ENCODE data around the gene AP2A2. TPM values are rescaled to one million over a fixed set of nuclear protein-coding genes. Genes with fewer than 3 reads are reported as not detected.

The AP2A2 gene
- total and polyA plus RNA-seq, 11 donors: 20.4 to 71.4 (median 36.5) TPM

GRCh38 chr11:942823-943222, 17.2 kb downstream of the AP2A2 start:
- DNase-seq: peak in 1 of 5 donors; percentile 29
- Histone ChIP-seq H3K27me3 (no peaks in the 10 kb centered on the region), H3K9me3 (no peaks in the 10 kb centered on the region), H3K27ac (no peak overlapping the region), H3K4me1 (peaks cover 0 to 49% (median 22%) of the 10 kb centered on the region in 12 donors), H3K4me3 (no peak overlapping the region), H3K36me3 (peaks cover 0 to 40% (median 18%) of the 10 kb centered on the region in 9 donors)
- TF ChIP-seq POLR2A (IDR thresholded peaks at IDR 0.05): no peak
- no peak for TF ChIP-seq CTCF (IDR thresholded peaks at IDR 0.05)
- peak in 2 of 4 donors; percentile 33 to 61 for ATAC-seq
- intact Hi-C loops (cut with DNase I): no loop called here
- 78 to 84% (median 80%) methylated on average over 9 of the region's 9 CpGs for WGBS, 4 donors

- peak in 1 of 4 donors; percentile 33 for ATAC-seq
- Histone ChIP-seq H3K4me3 (no peak overlapping the region), H3K27ac (no peak overlapping the region), H3K27me3 (no peaks in the 10 kb centered on the region), H3K4me1 (peaks cover 0 to 31% (median 21%) of the 10 kb centered on the region in 12 donors), H3K9me3 (peaks cover 0 to 15% (median 8%) of the 10 kb centered on the region in 12 donors), H3K36me3 (peaks cover 0 to 53% (median 16%) of the 10 kb centered on the region in 9 donors)
- intact Hi-C loops (cut with DNase I): no loop called here
- 78 to 85% (median 80%) methylated on average over 13 of the region's 13 CpGs for WGBS, 4 donors
- TF ChIP-seq CTCF (IDR thresholded peaks at IDR 0.05) (no peak), POLR2A (IDR thresholded peaks at IDR 0.05) (no peak)
- DNase-seq: peak in 1 of 5 donors; percentile 27
Observed at GRCh38 chr11:944711-945470, 19.2 kb downstream of the AP2A2 start.

GRCh38 chr11:945986-946385, 20.3 kb downstream of the AP2A2 start:
- H3K27ac ChIP-seq: no peak overlapping the region
- 76 to 81% (median 78%) methylated on average over 9 of the region's 9 CpGs for WGBS, 4 donors
- DNase-seq (peak in 1 of 5 donors; percentile 28), ATAC-seq (no peak)
- H3K4me1 ChIP-seq: peaks cover 0 to 21% (median 14%) of the 10 kb centered on the region in 12 donors
- no peak for TF ChIP-seq POLR2A (IDR thresholded peaks at IDR 0.05)
- no peak for TF ChIP-seq CTCF (IDR thresholded peaks at IDR 0.05)
- no peak overlapping the region for H3K4me3 ChIP-seq
- H3K9me3 ChIP-seq: peaks cover 0 to 17% (median 8%) of the 10 kb centered on the region in 12 donors
- intact Hi-C loops (cut with DNase I): no loop called here
- peaks cover 0 to 53% (median 16%) of the 10 kb centered on the region in 9 donors for H3K36me3 ChIP-seq
- H3K27me3 ChIP-seq: no peaks in the 10 kb centered on the region

GRCh38 chr11:947744-948143, 22.1 kb downstream of the AP2A2 start:
- intact Hi-C loops (cut with DNase I): no loop called here
- DNase-seq: no peak
- Histone ChIP-seq H3K4me1 (peaks cover 0 to 13% (median 4%) of the 10 kb centered on the region in 12 donors), H3K36me3 (peaks cover 0 to 57% (median 16%) of the 10 kb centered on the region in 9 donors), H3K27me3 (no peaks in the 10 kb centered on the region), H3K4me3 (no peak overlapping the region), H3K9me3 (peaks cover 0 to 17% (median 8%) of the 10 kb centered on the region in 12 donors), H3K27ac (no peak overlapping the region)
- 95 to 99% (median 97%) methylated on average over 4 of the region's 4 CpGs for WGBS, 4 donors
- TF ChIP-seq CTCF (IDR thresholded peaks at IDR 0.05) (no peak), POLR2A (IDR thresholded peaks at IDR 0.05) (no peak)
- ATAC-seq: no peak
